Stimulated activated CD8-positive, alpha-beta memory T cell treated with anti-CD3 and anti-CD28 coated beads, Interleukin-2, amount 100 ng/mL, for 48 hours (primary cell): ENCODE results near the gene GTF2A2.
"Not testable (repeated sequence)": the region's sequence is repeated elsewhere in the genome, so short reads cannot be mapped to it uniquely, and the experiment has no call there.

ENCODE experiments used
- DNase-seq, 2 donors: peaks; one replicate each; pipeline ENCODE4 v3.0.0-alpha.2; 2020; ENCODE audit warnings: low read depth in 2 of 2

Gene GTF2A2

DNA sequence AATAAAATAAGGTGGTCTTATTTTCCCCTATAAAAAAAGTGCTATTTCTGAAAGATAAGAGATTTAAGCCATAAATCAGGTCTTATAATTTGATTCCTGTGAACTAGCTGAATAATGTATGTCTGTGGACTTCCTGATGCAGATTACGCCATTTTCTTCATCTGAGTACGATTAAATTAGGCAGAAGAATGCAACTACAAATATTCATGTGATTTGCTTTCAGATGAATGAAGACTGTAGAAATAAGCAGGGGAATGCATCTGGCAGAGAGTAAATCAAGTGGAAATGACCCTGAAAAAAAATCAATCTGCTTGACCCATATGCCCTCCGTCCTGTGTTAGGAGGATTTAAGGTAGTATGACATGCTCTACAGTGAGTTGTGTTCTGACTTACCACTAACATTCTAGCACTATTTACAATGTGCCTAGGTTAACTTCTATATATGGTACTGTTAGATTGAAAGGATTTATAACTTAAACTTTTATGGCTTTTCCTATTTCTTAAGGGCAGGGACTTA, 17.1 kb upstream of the GTF2A2 start:
- DNase-seq = no peak

GRCh38 chr15:59668556-59668955, 11.2 kb upstream of the GTF2A2 start:
- DNase-seq = no peak

GRCh38 chr15:59662260-59662659, 4.9 kb upstream of the GTF2A2 start:
- no peak for DNase-seq

GRCh38 chr15:59659366-59659765, 2.1 kb upstream of the GTF2A2 start:
- no peak for DNase-seq

DNA sequence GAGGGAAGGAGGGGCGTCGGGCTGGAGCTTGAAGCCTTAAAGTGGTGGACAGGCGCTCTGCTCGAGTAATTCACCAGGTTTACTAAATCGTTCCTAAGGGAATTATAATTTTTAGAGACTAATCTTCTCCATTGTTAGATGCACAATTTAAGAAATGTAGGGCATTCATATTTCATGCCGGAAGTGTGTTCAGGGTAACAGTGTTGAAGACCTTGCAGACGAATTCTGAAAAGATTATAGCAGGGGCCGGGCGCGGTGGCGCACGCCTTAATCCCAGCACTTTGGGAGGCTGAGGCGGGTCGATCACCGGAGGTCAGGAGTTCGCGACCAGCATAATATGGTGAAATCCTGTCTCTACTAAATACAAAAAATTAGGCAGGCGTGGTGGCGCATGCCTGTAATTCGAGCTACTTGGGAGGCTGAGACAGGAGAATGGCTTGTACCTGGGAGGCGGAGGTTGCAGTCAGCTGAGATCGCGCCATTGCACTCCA, 365 bp upstream of the GTF2A2 start:
- DNase-seq = no peak

DNA sequence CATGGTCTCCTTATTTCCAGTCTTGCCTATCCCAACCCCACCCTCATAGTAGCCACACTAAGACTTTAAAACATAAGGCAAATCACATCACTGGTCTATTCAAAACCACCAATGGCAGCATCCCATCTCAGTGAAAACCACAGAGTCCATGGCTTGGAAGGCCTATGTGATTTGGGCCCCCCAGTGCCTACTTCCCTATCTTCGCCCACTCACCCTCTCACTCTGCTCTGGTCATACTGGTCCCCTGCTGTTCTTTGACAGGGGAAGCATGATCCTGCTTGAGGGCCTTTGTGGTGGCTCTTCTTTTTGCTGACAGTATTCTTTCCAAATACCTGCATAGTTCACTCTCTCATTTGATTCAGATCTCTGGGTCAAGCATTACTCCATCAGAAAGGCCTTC, 3.3 kb downstream of the GTF2A2 start:
- no peak for DNase-seq

DNA sequence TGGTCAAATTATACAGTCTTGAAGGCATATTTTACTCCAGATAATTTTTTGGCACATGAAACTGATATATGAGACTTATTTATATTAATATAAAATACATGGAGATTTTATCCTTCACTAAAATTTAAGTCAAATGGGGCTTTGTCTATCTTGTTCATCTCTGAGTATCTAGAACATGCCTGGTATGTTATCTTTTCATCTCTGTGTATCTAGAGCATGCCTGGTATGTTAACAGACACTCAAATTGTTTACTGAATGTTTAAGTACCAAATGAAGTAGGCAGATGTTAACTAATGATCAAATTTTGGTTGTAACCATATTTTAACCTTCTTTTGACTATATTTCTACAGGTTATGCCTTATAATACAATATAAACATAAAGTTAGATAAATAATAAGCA, 7.7 kb downstream of the GTF2A2 start:
- no peak for DNase-seq

- no peak for DNase-seq
These were observed 10.2 kb downstream of the GTF2A2 start for GRCh38 chr15:59647085-59647484.

DNA sequence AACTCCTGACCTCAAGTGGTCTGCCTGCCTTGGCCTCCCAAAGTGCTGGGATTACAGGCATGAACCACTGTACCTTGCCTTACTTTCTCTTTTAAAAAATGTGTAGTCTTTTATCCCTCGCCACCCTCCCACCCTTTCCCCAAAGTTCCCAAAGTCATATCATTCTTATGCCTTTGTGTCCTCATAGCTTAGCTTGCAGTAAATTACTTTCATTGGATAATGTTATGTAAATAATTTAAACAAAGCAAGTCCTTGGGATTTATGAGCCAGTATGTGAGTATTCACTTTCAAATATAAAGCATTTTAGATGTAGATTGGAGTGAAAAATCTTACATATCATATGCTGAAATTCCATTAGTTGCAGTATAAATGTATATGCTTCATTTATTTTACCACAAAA, 11.0 kb downstream of the GTF2A2 start:
- no peak for DNase-seq

DNA sequence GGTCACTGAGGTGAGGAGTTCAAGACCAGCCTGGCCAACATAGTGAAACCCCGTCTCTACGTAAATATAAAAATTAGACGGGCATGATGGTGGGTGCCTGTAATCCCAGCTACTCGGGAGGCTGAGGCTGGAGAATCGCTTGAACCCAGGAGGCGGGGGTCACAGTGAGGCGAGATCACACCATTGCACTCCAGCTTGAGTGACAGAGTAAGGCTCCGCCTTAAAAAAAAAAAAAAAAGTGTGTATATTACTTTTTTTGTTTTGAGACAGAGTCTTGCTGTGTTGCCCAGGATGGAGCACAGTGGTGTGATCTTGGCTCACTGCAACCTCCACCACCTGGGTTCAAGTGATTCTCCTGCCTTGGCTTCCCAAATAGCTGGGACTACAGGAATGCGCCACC, 11.5 kb downstream of the GTF2A2 start:
- DNase-seq = not testable (repeated sequence)

DNA sequence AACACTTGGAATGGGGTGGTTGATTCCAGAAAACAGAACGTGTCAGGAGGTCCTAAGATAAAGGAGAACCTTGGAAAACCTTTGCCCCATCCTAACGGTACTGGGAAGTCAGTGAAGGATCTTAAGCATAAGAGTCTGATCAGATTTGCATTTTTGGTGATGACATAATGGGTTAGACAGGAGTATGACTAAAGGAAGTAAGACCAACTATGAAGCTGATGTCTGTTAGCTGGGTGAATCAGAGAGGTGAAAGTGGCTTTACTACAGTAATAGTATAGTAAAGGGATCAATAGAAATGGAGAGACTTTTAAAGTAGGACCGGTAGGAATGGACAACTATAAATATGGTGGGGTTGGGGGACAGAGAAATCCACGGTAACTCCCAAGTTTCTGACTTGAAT, 12.6 kb downstream of the GTF2A2 start:
- DNase-seq = no peak

- no peak for DNase-seq
These were observed 15.0 kb downstream of the GTF2A2 start for GRCh38 chr15:59642351-59642750.

DNA sequence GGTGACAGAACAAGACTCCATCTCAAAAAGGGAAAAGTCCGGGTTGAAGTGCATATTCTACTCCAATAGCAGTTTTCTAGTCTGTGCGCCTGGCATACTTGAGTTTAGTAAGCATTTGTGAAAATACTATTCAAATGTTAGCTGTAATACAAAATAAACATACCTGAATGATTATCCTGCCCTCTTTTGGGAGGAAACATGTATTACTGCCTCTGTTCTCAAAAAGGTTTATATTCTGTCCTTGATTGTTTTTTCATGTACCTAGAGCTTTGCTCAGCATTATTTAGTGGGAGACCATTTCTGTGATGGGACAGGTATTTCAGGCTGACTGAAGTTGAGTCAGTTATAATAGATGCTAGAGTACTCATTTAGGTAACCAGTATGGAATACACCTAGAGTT, 19.8 kb downstream of the GTF2A2 start:
- DNase-seq = not testable (repeated sequence)

- no peak for DNase-seq
These were observed 21.1 kb downstream of the GTF2A2 start for GRCh38 chr15:59636184-59636583.

DNA sequence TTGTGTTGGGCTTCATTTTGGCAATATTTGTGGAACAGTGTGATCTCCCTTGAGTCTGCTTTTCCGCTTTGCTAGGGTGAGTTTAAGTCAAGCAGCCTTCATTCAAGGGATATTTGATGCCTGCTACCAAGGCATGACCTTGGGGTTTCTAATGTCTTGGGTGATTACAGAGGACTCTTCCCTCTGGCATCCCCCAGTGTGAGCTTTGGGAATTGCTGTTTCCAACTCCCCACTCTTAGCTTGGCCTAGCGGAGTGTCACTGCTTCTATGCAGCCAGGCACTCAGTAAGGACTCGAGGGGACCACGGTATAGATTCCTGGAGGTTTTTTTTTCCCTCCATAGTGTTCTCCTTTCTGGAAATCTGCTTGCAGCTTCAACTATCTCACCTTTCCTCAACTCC, 24.6 kb downstream of the GTF2A2 start:
- DNase-seq = no peak

- peak; percentile 40 to 58 for DNase-seq
These were observed 35.0 kb downstream of the GTF2A2 start for GRCh38 chr15:59622289-59622688.

- DNase-seq = no peak
These were observed 38.9 kb downstream of the GTF2A2 start for GRCh38 chr15:59618406-59618805.

GRCh38 chr15:59616379-59616778, 40.9 kb downstream of the GTF2A2 start:
- DNase-seq = no peak

GRCh38 chr15:59615661-59616060, 41.7 kb downstream of the GTF2A2 start:
- no peak for DNase-seq

DNA sequence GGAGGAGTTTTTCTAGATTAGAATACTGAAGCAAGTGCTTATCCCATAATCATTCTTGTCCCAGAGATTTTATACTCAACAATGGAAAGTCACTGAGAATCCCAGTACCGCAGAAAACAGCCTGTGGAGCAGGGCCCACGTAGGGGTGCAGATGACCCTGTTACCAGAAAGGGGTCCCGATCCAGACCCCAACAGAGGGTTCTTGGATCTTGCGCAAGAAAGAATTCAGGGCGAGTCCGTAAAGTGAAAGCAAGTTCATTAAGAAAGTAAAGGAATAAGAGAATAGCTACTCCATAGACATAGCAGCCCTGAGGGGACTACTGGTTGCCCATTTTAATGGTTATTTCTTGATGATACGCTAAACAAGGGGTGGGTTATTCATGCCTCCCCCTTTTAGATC, 43.2 kb downstream of the GTF2A2 start:
- no peak for DNase-seq

- DNase-seq = no peak
These were observed 45.7 kb downstream of the GTF2A2 start, which contains the start of gene GCNT3 for GRCh38 chr15:59611276-59612260. TSS of gene GCNT3 (plus strand) at chr15:59611783. CDS start at chr15:59618239, 6,456 bp downstream.

DNA sequence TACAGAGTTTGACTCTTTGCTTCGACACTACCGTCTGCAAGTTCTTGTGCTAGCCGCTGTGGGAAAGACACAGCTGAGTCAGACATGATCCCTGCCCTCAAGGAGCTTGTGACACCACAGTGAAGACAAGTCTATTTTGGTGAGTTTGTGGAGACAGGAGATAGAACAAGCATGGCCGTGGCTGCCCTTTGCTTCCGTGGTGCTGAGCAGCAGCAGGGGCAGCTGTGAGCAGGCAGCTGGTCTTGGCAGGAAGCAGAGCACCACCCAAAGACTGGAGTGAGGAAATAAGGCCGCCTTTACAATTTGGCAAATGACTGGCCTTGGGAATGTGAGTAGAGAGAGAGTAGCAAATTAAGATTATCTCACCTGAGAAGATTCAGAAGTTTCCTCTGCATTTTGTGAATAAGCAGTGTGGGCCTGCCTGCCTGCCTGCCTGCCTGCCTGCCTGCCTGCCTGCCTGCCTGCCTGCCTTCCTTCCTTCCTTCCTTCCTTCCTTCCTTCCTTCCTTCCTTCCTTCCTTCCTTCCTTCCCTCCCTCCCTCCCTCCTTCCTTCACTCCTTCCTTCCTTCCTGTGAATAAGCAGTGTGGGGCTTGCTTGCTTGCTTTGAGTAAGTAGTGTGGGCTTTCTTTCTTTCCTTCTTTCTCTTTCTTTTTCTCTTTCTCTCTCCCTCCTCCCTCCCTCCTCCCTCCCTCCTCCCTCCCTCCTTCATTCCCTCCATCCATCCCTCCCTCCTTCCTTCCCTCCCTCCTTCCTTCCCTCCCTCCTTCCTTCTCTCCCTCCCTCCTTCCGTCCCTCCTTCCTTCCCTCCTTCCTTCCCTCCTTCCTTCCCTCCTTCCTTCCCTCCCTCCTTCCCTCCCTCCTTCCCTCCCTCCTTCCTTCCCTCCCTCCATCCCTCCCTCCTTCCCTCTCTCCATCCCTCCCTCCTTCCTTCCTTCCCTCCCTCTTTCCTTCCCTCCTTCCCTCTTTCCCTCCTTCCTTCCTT, 47.3 kb downstream of the GTF2A2 start:
- DNase-seq = no peak
